Muscle layer of duodenum (tissue), 2 donors: ENCODE results near the gene TSR3.
"Not testable (repeated sequence)": the region's sequence is repeated elsewhere in the genome, so short reads cannot be mapped to it uniquely, and the experiment has no call there.

Experiments
- H3K27ac ChIP-seq: one replicate; pipeline ENCODE4 v1.7.0; 2013; ENCODE audit warnings: mild to moderate bottlenecking, low read length
- H3K27me3 ChIP-seq: one replicate; pipeline ENCODE4 v1.7.0; 2013; ENCODE audit warnings: low read depth, mild to moderate bottlenecking, control low read depth, low read length
- H3K36me3 ChIP-seq, 2 donors: one replicate each; pipeline ENCODE4 v1.7.0; 2013; ENCODE audit warnings: low read length in 2 of 2, control low read depth in 1 of 2, mild to moderate bottlenecking in 1 of 2; ENCODE audit not compliant: insufficient read depth in 2 of 2, control insufficient read depth in 1 of 2
- H3K4me1 ChIP-seq, 2 donors: one replicate each; pipeline ENCODE4 v1.7.0; 2013; ENCODE audit warnings: low read length in 2 of 2, mild to moderate bottlenecking in 2 of 2, control low read depth in 1 of 2, moderate library complexity in 1 of 2; ENCODE audit not compliant: insufficient read depth in 2 of 2, control insufficient read depth in 1 of 2
- H3K4me3 ChIP-seq, 2 donors: one replicate each; pipeline ENCODE4 v1.7.0; 2013; ENCODE audit warnings: low read length in 2 of 2, low read depth in 1 of 2, mild to moderate bottlenecking in 1 of 2
- H3K9me3 ChIP-seq, 2 donors: one replicate each; pipeline ENCODE4 v1.7.0; 2013; ENCODE audit warnings: low read length in 2 of 2, control low read depth in 1 of 2, mild to moderate bottlenecking in 1 of 2; ENCODE audit not compliant: control insufficient read depth in 1 of 2
- donor health status: healthy.

Gene TSR3

DNA sequence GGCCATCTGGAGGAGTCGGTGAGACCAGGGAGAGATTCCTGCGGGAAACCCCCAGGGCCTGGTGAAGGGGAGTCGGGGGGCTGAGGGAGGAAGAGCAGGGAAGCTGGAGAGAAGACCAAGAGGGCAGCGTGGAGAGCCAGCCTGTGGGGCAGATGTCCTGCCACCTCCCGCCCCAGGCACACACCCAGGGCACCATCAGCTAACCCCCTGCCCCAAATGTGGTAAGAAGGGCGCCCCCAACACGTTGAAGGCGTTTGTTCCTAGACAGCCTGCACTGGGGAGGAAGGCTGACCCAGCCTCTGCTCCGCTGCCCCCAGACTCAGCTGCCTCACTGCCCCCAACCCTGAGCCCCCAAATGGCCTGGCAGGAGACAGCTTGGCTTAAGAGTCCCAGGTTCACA is 16.9 kb downstream of the TSR3 start:
- no peak overlapping the region for H3K27ac ChIP-seq
- H3K27me3 ChIP-seq = peaks cover 33% of the 10 kb centered on the region
- no peaks in the 10 kb centered on the region for H3K36me3 ChIP-seq
- no peak overlapping the region for H3K4me3 ChIP-seq
- H3K4me1 ChIP-seq = peaks cover 0 to 29% of the 10 kb centered on the region in 2 donors
- no peaks in the 10 kb centered on the region for H3K9me3 ChIP-seq

DNA sequence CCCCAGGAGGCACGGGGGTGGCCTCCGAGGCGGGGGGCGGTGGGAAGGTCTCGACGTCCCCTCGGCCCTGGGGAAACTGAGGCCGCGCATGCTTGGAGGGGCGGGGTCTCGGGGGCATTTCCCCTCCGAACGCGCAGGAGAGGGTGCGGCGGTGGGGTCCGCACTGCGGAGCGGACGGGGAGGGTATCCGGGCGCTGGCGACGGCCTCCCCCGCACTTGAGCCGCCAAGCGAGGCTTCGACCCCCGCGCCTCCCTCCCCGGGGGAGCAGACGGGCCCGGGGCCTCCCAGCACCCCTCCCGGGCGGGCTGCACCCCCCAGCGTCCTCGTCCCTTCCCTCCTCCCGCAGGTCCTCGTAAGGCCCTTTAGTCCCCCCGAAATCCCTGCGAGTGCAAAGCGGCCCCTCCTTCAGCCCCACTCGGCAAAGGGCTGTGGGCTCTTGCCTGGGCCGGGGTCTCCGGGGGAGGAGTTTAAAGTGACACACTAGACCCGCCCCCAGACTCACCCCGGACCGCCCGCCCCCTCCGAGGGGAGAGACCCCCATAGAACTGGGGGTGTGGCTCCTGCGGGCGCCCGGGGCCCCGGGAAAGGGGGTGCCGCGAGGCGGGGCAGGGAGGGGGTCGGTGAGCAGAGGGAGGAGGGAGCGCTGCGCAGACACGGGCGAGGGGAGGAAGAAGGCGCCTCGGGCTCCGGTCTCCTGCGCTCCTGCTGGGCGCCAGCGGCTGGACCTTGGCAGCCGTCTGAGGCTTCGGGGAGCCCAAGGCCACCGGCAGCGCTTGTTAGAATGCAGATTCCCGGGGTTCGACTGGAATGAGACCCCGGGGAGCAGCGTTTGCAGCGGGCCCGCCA is 17.6 kb downstream of the TSR3 start:
- Histone ChIP-seq H3K36me3 (no peaks in the 10 kb centered on the region), H3K27me3 (peaks cover 33% of the 10 kb centered on the region), H3K4me3 (peak overlapping the region in 1 of 2 donors; percentile 56), H3K9me3 (no peaks in the 10 kb centered on the region), H3K27ac (no peak overlapping the region), H3K4me1 (peaks cover 0 to 29% of the 10 kb centered on the region in 2 donors)

DNA sequence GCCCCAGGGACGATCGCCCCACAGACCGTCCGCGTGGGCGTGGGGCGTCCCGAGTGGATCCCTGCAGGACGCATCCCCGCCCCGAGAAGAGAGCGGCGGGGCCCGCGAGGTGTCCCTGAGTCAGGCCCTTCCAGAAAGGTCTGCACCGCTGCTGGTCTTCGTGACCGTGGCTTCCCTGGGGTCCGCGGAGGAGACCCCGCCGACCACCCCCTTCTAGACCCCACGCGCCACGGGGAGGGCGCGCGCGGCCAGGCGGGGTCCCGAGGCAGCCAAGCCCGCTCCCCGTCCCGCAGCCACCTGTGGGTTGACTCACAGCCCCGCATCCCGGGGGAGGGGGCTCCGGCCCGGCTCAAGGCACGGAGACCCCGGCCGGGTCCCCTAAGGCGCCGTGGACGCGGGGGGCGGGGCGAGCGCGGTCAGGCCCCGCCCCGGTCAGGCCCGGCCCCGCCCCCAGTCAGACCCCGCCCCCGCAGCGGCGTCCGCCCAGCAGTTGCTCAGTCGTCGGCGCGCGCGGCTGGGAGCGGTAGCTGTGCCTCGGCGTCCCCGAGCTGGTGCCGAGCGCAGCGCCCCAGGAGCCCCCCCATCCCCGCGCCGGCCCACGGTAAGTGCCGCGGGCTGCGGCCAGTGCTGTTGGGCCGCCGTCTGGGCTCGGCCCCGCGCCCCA is 18.4 kb downstream of the TSR3 start, which contains the start of gene BAIAP3:
Gene BAIAP3 (plus strand): TSS at position 497 of the 664 bp plus-strand sequence. CDS start 4,905 bp downstream, outside the sequence.
- no peak within 1 kb of the TSS for H3K27ac ChIP-seq
- H3K4me3 ChIP-seq = peak within 1 kb of the TSS in 1 of 2 donors; percentile 56
- H3K27me3 ChIP-seq = peaks cover 33% of the 10 kb centered on the region
- peaks cover 0 to 29% of the 10 kb centered on the region in 2 donors for H3K4me1 ChIP-seq
- no peaks in the 10 kb centered on the region for H3K36me3 ChIP-seq
- H3K9me3 ChIP-seq = no peaks in the 10 kb centered on the region

DNA sequence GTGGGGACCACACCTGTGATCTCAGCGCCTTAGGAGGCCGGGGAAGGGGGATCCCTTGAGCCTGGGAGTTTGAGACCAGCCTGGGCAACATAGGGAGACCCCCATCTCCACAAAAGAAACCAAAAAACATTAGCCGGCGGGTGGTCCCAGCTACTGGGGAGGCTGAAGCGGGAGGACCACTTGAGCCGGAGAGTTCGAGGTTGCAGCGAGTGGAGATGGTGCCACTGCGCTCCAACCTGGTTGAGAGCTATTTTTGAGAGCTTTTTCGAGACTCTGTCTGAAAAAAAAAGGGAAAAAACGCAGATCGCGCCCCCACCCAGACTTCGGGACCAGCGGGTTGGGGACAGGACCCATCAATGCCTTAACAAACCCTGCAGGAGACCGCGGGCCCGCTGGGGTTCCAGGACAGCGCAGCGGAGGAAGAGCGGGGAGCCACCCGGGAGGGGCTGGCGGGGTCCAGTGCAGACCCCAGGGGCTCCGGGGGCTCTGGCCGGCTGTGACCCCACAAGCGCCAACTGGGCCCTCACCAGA is 19.0 kb downstream of the TSR3 start:
- H3K4me3 ChIP-seq = peak overlapping the region in 1 of 2 donors; percentile 56
- H3K36me3 ChIP-seq = no peaks in the 10 kb centered on the region
- no peak overlapping the region for H3K27ac ChIP-seq
- peaks cover 0 to 29% of the 10 kb centered on the region in 2 donors for H3K4me1 ChIP-seq
- H3K27me3 ChIP-seq = peaks cover 33% of the 10 kb centered on the region
- no peaks in the 10 kb centered on the region for H3K9me3 ChIP-seq

DNA sequence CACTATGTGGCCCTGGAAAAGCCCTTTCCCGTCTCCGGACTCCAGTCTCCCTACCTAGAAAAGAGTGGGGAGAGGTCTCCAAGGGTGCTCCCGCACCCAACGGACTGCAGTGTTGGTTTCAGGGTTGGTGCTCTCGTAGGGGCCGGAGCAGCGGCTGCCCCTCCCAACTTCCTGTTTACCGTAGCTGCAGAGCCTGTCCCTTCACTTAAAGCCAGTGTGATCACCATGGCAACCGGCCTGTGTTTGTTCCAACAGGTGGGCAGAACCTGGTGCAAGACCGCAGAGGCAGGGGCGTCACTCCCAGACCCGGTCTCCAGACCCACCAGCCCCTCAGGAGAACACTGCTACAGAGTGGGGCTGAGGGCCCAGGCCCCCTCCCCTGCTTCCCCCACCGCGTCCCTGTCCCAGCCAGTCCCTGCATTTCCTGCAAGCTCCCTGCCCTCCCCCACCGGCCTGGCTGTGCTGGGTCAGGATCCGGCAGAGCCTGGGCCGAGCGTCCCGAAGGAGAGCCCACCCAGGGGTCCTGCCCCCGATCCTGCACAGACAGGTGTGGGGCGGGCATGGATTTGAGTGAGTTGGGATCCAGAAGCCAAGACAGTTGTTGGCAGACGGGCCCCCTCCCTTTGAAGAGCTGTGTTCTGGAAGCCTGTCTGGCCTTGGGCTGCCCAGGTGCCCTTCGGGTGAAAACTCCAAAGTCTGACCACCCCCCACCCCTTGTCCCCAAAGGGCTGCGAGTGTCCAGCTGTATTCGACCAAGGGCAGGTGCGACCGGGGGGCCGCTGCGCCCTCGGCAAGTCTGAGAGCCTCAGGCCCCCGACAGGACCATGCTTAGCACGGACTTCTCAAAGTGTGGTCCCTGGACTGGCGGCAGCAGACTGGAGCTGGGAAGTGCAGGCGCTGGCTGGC is 19.7 kb downstream of the TSR3 start:
- Histone ChIP-seq H3K4me3 (peak overlapping the region; percentile 2 to 56), H3K9me3 (no peaks in the 10 kb centered on the region), H3K27ac (no peak overlapping the region), H3K4me1 (peaks cover 0 to 29% of the 10 kb centered on the region in 2 donors), H3K27me3 (peaks cover 33% of the 10 kb centered on the region), H3K36me3 (no peaks in the 10 kb centered on the region)

DNA sequence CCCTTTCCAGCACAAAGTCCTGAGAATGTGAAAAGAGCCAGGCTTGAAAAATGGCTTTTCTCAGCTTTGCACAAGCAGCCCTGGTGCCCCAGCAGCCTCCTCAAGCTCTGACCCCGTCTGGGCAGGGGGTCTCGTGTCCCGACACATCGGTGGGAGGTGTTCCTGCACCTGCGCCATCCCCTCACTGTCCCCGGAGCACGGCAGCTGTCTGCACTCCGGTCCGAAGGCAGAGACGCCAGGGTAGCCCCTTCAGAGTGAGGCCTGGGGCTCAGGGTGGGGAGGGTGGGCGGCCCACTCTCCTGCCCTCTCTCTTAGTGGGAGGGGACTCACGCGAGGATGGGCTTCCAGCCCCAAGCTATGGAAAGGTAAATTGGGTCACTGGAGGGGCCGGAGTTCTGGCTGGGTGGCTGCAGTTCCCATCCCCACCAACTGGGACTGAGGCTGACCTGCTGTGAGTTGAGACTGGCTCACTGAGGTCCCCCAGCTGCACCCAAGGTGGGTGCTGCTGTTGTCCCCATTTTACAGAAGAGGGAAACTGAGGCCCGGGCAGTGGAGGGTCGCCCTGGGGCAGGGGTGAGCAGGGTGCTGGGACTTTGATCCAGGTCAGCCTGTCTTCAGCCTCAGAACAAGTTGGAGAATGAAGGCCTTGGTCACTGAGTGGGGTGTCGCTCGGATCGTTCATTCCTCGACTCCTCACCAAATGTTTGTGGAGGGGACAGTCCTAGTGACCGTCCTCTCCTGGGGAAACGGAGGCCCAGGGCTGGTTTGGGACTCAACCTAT is 20.6 kb downstream of the TSR3 start:
- Histone ChIP-seq H3K36me3 (no peaks in the 10 kb centered on the region), H3K9me3 (no peaks in the 10 kb centered on the region), H3K4me1 (peaks cover 0 to 29% of the 10 kb centered on the region in 2 donors), H3K27me3 (peaks cover 33% of the 10 kb centered on the region), H3K4me3 (peak overlapping the region; percentile 2 to 56), H3K27ac (no peak overlapping the region)

DNA sequence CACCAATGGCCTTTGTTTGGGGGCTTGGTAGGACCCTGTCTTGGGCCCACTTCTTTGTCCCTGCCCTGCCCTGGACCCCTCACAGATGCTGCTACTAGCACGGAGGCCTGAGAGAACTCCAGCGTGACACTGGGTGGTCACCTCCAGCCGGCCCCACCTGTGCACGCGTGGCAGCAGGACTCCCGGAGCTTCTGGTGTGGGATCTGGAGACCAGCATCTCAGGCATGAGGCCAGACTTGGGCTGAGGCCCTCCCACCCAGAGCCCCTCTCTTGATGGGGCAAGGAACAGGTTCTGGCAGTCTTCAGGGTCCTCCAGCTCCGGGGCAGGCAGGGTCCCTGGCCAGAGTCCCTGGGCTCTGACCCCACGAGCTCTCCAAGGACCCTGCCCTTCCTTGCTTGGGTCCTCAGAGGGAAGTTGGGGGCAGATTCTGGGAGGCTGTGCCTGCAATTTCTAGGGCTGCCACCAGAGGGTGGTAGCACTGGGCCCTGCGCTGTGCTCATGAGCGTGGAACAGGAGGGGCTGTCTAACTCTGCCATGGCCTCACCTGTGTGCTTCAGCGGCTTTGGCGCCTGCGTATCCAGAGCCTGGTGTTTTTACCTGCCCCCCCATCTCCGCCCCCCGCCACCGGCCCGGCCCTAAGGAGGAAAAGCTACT is 21.3 kb downstream of the TSR3 start:
- H3K36me3 ChIP-seq = peaks cover 0 to 5% of the 10 kb centered on the region in 2 donors
- no peak overlapping the region for H3K4me3 ChIP-seq
- no peaks in the 10 kb centered on the region for H3K9me3 ChIP-seq
- H3K27me3 ChIP-seq = peaks cover 32% of the 10 kb centered on the region
- peaks cover 0 to 29% of the 10 kb centered on the region in 2 donors for H3K4me1 ChIP-seq
- H3K27ac ChIP-seq = no peak overlapping the region

DNA sequence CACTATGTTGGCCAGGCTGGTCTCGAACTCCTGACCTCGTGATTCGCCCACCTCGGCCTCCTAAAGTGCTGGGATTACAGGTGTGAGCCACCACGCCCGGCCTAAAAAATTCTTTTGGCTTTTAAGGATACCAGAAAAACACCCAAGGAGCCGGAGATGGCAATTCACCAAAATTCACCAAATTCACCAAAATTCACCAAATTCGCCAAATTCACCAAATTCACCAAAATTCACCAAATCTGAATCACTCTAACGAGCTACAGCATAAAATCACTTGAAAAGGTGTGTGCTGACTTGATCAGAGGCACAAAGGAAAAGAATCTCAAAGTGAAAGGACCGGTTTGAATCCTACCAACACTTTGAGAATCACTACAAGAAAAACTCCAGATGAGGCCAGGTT is 22.7 kb downstream of the TSR3 start:
- Histone ChIP-seq H3K36me3 (peaks cover 5 to 19% of the 10 kb centered on the region in 2 donors), H3K4me1 (peaks cover 0 to 24% of the 10 kb centered on the region in 2 donors), H3K27me3 (peaks cover 21% of the 10 kb centered on the region)
- H3K9me3 ChIP-seq, H3K27ac ChIP-seq, H3K4me3 ChIP-seq: not testable (repeated sequence)

DNA sequence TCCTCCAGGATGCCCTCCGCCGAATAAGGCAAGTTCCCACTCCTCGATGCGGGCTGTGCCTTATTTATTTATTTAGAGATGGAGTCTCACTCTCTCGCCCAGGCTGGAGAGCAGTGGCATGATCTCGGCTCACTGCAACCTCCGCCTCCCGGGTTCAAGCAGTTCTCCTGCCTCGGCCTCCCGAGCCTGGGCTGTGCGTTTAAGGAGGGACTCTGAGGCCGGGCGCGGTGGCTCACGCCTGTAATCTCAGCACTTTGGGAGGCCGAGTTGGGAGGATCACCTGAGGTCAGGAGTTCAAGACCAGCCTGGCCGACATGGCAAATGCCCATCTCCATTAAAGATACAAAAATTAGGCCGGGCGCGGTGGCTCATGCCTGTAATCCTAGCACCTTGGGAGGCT is 23.5 kb downstream of the TSR3 start:
- not testable (repeated sequence) for H3K27ac ChIP-seq, H3K4me3 ChIP-seq, H3K9me3 ChIP-seq
- Histone ChIP-seq H3K4me1 (peaks cover 0 to 16% of the 10 kb centered on the region in 2 donors), H3K27me3 (peaks cover 19% of the 10 kb centered on the region), H3K36me3 (peaks cover 5 to 27% of the 10 kb centered on the region in 2 donors)

DNA sequence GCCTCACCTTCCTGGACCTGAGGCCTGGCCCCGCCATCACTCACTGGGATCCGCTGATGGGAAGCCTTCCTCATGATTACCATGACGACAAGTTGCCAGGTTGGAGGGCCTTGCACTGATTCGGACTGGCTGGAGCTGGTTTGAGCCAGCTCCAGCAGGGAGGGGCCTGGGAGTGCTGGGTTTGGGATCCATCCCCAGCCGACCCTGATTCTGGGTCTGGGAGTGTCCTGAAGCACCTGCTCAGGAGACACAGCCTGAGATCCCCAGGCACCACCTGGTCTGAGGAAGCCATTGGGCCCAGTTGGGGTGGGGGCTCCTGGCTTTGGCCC is 24.1 kb downstream of the TSR3 start:
- H3K9me3 ChIP-seq = no peaks in the 10 kb centered on the region
- H3K4me3 ChIP-seq = no peak overlapping the region
- peaks cover 0 to 10% of the 10 kb centered on the region in 2 donors for H3K4me1 ChIP-seq
- peaks cover 14% of the 10 kb centered on the region for H3K27me3 ChIP-seq
- H3K36me3 ChIP-seq = peaks cover 5 to 29% of the 10 kb centered on the region in 2 donors
- no peak overlapping the region for H3K27ac ChIP-seq
